ENCODE results near the gene IL4. TPM values are rescaled to one million over a fixed set of nuclear protein-coding genes. Genes with fewer than 3 reads are reported as not detected.

Gene IL4
- total and polyA plus RNA-seq, 11 donors: not detected

GRCh38 chr5:132718544-132719312, 44.9 kb downstream of the IL4 start:
- ATAC-seq: peak in 2 of 4 donors; percentile 48 to 70
- no peak for DNase-seq
- H3K4me3 ChIP-seq: no peak overlapping the region
- peaks cover 0 to 45% (median 0%) of the 10 kb centered on the region in 9 donors for H3K36me3 ChIP-seq
- H3K27ac ChIP-seq: peak overlapping the region in 7 of 12 donors; percentile 2 to 35 (median 24)
- no peak for TF ChIP-seq CTCF (IDR thresholded peaks at IDR 0.05)
- no peak for TF ChIP-seq POLR2A (IDR thresholded peaks at IDR 0.05)
- intact Hi-C loops (cut with DNase I): loop anchor here in 5 of 10 donors (5.0 to 10.0 kb wide), 3 partner anchors 194 to 334 kb away; no protein-coding TSS in a partner anchor
- no peaks in the 10 kb centered on the region for H3K9me3 ChIP-seq
- H3K27me3 ChIP-seq: no peaks in the 10 kb centered on the region
- 89 to 92% (median 91%) methylated on average over 5 of the region's 5 CpGs for WGBS, 4 donors
- H3K4me1 ChIP-seq: peaks cover 0 to 4% (median 0%) of the 10 kb centered on the region in 12 donors

- no peak for DNase-seq
- Histone ChIP-seq H3K4me1 (no peaks in the 10 kb centered on the region), H3K27ac (no peak overlapping the region), H3K4me3 (no peak overlapping the region), H3K36me3 (peaks cover 0 to 32% (median 3%) of the 10 kb centered on the region in 9 donors), H3K9me3 (no peaks in the 10 kb centered on the region), H3K27me3 (no peaks in the 10 kb centered on the region)
- WGBS, 4 donors: 95 to 98% (median 98%) methylated on average over 2 of the region's 2 CpGs
- intact Hi-C loops (cut with DNase I): no loop called here
- TF ChIP-seq POLR2A (IDR thresholded peaks at IDR 0.05) (no peak), CTCF (IDR thresholded peaks at IDR 0.05) (no peak)
- no peak for ATAC-seq
These were observed 52.0 kb downstream of the IL4 start for GRCh38 chr5:132725745-132726144.

- TF ChIP-seq POLR2A (IDR thresholded peaks at IDR 0.05): no peak
- no peak for TF ChIP-seq CTCF (IDR thresholded peaks at IDR 0.05)
- no peaks in the 10 kb centered on the region for H3K9me3 ChIP-seq
- H3K27me3 ChIP-seq: no peaks in the 10 kb centered on the region
- no peak overlapping the region for H3K4me3 ChIP-seq
- WGBS, 4 donors: 93 to 97% (median 96%) methylated on average over 10 of the region's 10 CpGs
- no peak for DNase-seq
- no peak for ATAC-seq
- peaks cover 0 to 42% (median 6%) of the 10 kb centered on the region in 9 donors for H3K36me3 ChIP-seq
- no peaks in the 10 kb centered on the region for H3K4me1 ChIP-seq
- no peak overlapping the region for H3K27ac ChIP-seq
- intact Hi-C loops (cut with DNase I): no loop called here
These were observed 56.1 kb downstream of the IL4 start for GRCh38 chr5:132729896-132730295.

Other genes with a start within 250 kb of the IL4 start
- gene IRF1, start 183.2 kb upstream of the IL4 start, total RNA-seq: 100 to 1,000 TPM in 1 of 9 donors, 10 to 100 TPM in 7, 1 to 10 TPM in 1; 9.2 to 190 (median 18.4) TPM
- 10 to 100 TPM in 1 of 2 donors, 1 to 10 TPM in 1; 7.5 to 12.2 TPM for gene IRF1, start 183.2 kb upstream of the IL4 start, polyA plus RNA-seq
- not detected for gene IL5, start 130.5 kb upstream of the IL4 start, total RNA-seq
- not detected for gene IL5, start 130.5 kb upstream of the IL4 start, polyA plus RNA-seq
- 10 to 100 TPM; 17.5 to 41.8 (median 32.4) TPM for gene RAD50, start 117.0 kb upstream of the IL4 start, total RNA-seq
- 10 to 100 TPM in 1 of 2 donors, 1 to 10 TPM in 1; 9.3 to 16.1 TPM for gene RAD50, start 117.0 kb upstream of the IL4 start, polyA plus RNA-seq
- under 1 TPM in 1 of 9 donors, not detected in 8; 0.34 TPM for gene IL13, start 15.8 kb upstream of the IL4 start, total RNA-seq
- gene IL13, start 15.8 kb upstream of the IL4 start, polyA plus RNA-seq: not detected
- gene KIF3A, start 63.6 kb downstream of the IL4 start, total RNA-seq: 10 to 100 TPM in 6 of 9 donors, 1 to 10 TPM in 3; 5.8 to 19.3 (median 11.2) TPM
- 1 to 10 TPM; 6.0 to 8.5 TPM for gene KIF3A, start 63.6 kb downstream of the IL4 start, polyA plus RNA-seq
- gene CCNI2, start 73.4 kb downstream of the IL4 start, total RNA-seq: under 1 TPM in 1 of 9 donors, not detected in 8; 0.20 TPM
- under 1 TPM; 0.11 to 0.50 TPM for gene CCNI2, start 73.4 kb downstream of the IL4 start, polyA plus RNA-seq
- 10 to 100 TPM; 24.5 to 47.6 (median 33.8) TPM for gene SEPTIN8, start 103.2 kb downstream of the IL4 start, total RNA-seq
- 10 to 100 TPM; 11.0 to 19.2 TPM for gene SEPTIN8, start 103.2 kb downstream of the IL4 start, polyA plus RNA-seq
- gene SOWAHA, start 139.3 kb downstream of the IL4 start, total RNA-seq: under 1 TPM in 3 of 9 donors, not detected in 6; 0.24 to 0.50 (median 0.38) TPM
- under 1 TPM; 0.03 to 0.08 TPM for gene SOWAHA, start 139.3 kb downstream of the IL4 start, polyA plus RNA-seq
- gene SHROOM1, start 156.7 kb downstream of the IL4 start, total RNA-seq: 1 to 10 TPM; 2.9 to 6.8 (median 4.7) TPM
- gene SHROOM1, start 156.7 kb downstream of the IL4 start, polyA plus RNA-seq: 1 to 10 TPM; 2.0 to 4.8 TPM
- under 1 TPM in 8 of 9 donors, not detected in 1; 0.25 to 1.00 (median 0.51) TPM for gene GDF9, start 192.5 kb downstream of the IL4 start, total RNA-seq
- under 1 TPM; 0.10 to 0.27 TPM for gene GDF9, start 192.5 kb downstream of the IL4 start, polyA plus RNA-seq
- 1,000 to 10,000 TPM in 6 of 9 donors, 100 to 1,000 TPM in 3; 539 to 2,034 (median 1,454) TPM for gene UQCRQ, start 192.7 kb downstream of the IL4 start, total RNA-seq
- 1,000 to 10,000 TPM in 1 of 2 donors, 100 to 1,000 TPM in 1; 656 to 2,165 TPM for gene UQCRQ, start 192.7 kb downstream of the IL4 start, polyA plus RNA-seq
- 1 to 10 TPM in 4 of 9 donors, under 1 TPM in 5; 0.16 to 1.9 (median 0.91) TPM for gene LEAP2, start 199.7 kb downstream of the IL4 start, total RNA-seq
- 1 to 10 TPM in 1 of 2 donors, under 1 TPM in 1; 0.37 to 2.0 TPM for gene LEAP2, start 199.7 kb downstream of the IL4 start, polyA plus RNA-seq